Cerebellar cortex (tissue), 1 donor: ENCODE data around the gene AP1G1.
"Not testable (repeated sequence)": the region's sequence is repeated elsewhere in the genome, so short reads cannot be mapped to it uniquely, and the experiment has no call there.

Experiments used
- DNase-seq: peaks from one replicate; pipeline ENCODE4 v3.0.0-alpha.2; 2015; ENCODE audit warnings: low spot score

The AP1G1 gene

GRCh38 chr16:71808593-71809459 lies at the start of gene AP1G1:
TSS of gene AP1G1 (minus strand) at chr16:71808834. CDS start at chr16:71789479, 19,355 bp downstream.
- DNase-seq = peak; percentile 98

GRCh38 chr16:71855937-71856662 lies 47.5 kb upstream of the AP1G1 start:
- DNase-seq = no peak

GRCh38 chr16:71854369-71854948 lies 45.8 kb upstream of the AP1G1 start:
- no peak for DNase-seq

GRCh38 chr16:71853413-71853812 lies 44.8 kb upstream of the AP1G1 start:
- no peak for DNase-seq

GRCh38 chr16:71852561-71852960 lies 43.9 kb upstream of the AP1G1 start:
- DNase-seq = no peak

GRCh38 chr16:71852158-71852557 lies 43.5 kb upstream of the AP1G1 start:
- DNase-seq = no peak

GRCh38 chr16:71851746-71852145 lies 43.1 kb upstream of the AP1G1 start:
- DNase-seq = no peak

- no peak for DNase-seq
These were observed 40.0 kb upstream of the AP1G1 start for GRCh38 chr16:71848622-71849021.

GRCh38 chr16:71847096-71847495 lies 38.5 kb upstream of the AP1G1 start:
- DNase-seq = no peak

GRCh38 chr16:71846431-71846830 lies 37.8 kb upstream of the AP1G1 start:
- DNase-seq = peak; percentile 18

GRCh38 chr16:71845639-71846430 lies 37.2 kb upstream of the AP1G1 start, which contains the start of gene ATXN1L:
TSS of gene ATXN1L (plus strand) at chr16:71845976. CDS start at chr16:71849741, 3,765 bp downstream.
- DNase-seq = peak; percentile 80

- no peak for DNase-seq
These were observed 34.9 kb upstream of the AP1G1 start for GRCh38 chr16:71843572-71843971.

- no peak for DNase-seq
These were observed 31.4 kb upstream of the AP1G1 start for GRCh38 chr16:71840052-71840451.

GRCh38 chr16:71837150-71837549 lies 28.5 kb upstream of the AP1G1 start:
- DNase-seq = no peak

- DNase-seq = no peak
These were observed 25.7 kb upstream of the AP1G1 start for GRCh38 chr16:71834291-71834690.

GRCh38 chr16:71832112-71832511 lies 23.5 kb upstream of the AP1G1 start:
- DNase-seq = not testable (repeated sequence)

- not testable (repeated sequence) for DNase-seq
These were observed 23.1 kb upstream of the AP1G1 start for GRCh38 chr16:71831698-71832097.

GRCh38 chr16:71830359-71830758 lies 21.7 kb upstream of the AP1G1 start:
- no peak for DNase-seq

- no peak for DNase-seq
These were observed 17.9 kb upstream of the AP1G1 start for GRCh38 chr16:71826533-71827017.

- not testable (repeated sequence) for DNase-seq
These were observed 8.5 kb upstream of the AP1G1 start for GRCh38 chr16:71817155-71817500.

GRCh38 chr16:71811261-71811803 lies 2.7 kb upstream of the AP1G1 start:
- DNase-seq = no peak
